K562 (cell line): ENCODE data around the gene LY6G6D. TPM values are rescaled to one million over a fixed set of nuclear protein-coding genes. Genes with fewer than 3 reads are reported as not detected.

ENCODE experiments used
- BRD4 ChIP-seq: fragments of 200-600 bp; sonication (generic); IDR thresholded peaks from 2 replicates; pipeline ENCODE4 v1.6.1; 2017; ENCODE audit warnings: inconsistent platforms
- CBFA2T2 ChIP-seq: fragments of 450-650 bp; conservative IDR thresholded peaks from 2 replicates; pipeline ENCODE4 v1.6.1; 2017; ENCODE audit warnings: mild to moderate bottlenecking
- DDX20 ChIP-seq: fragments of 450-650 bp; IDR thresholded peaks from 2 replicates; pipeline ENCODE4 v1.6.1; 2016; ENCODE audit warnings: missing genetic modification characterization, low read depth, mild to moderate bottlenecking, missing compliant biosample characterization, moderate library complexity
- FOXJ3 ChIP-seq: sonication (generic); formaldehyde crosslinking; IDR thresholded peaks from 2 replicates; pipeline ENCODE4 v1.4.0; 2020; ENCODE audit warnings: mild to moderate bottlenecking, missing genetic modification reagents
- NR4A1 ChIP-seq, 2 experiments: fragments of 250-450 bp in 1 of 2; fragments of 450-650 bp in 1 of 2; sonication (Bioruptor Pico) in 1 of 2; IDR thresholded peaks; 2 replicates each; pipeline versions ENCODE4 v1.4.0 to v1.6.1; 2016 to 2020; ENCODE audit warnings: mild to moderate bottlenecking in 2 of 2, missing compliant biosample characterization in 1 of 2, missing genetic modification characterization in 1 of 2, moderate library complexity in 1 of 2
- PCBP1 ChIP-seq: fragments of 200-400 bp; formaldehyde crosslinking; IDR thresholded peaks from 2 replicates; pipeline ENCODE4 v1.6.1; 2018; ENCODE audit warnings: mild to moderate bottlenecking, low read depth, low read length; ENCODE audit not compliant: poor library complexity, severe bottlenecking
- PYGO2 ChIP-seq: fragments of 450-650 bp; IDR thresholded peaks from 2 replicates; pipeline ENCODE4 v1.6.1; 2016; ENCODE audit warnings: mild to moderate bottlenecking, missing genetic modification characterization, moderate library complexity, missing compliant biosample characterization
- SMAD2 ChIP-seq: fragments of 150-350 bp; IDR thresholded peaks from 2 replicates; pipeline ENCODE4 v1.6.1; 2014; ENCODE audit warnings: low read depth, mild to moderate bottlenecking, low read length
- SMARCC2 ChIP-seq: fragments of 450-650 bp; IDR thresholded peaks from 2 replicates; pipeline ENCODE4 v1.6.1; 2017; ENCODE audit warnings: antibody characterized with exemption, moderate library complexity, mild to moderate bottlenecking, low read depth
- TBL1XR1 ChIP-seq, 2 experiments: IDR thresholded peaks; 2 replicates each; pipeline ENCODE4 v1.6.1; 2012; ENCODE audit warnings: improper control_type of control experiment in 2 of 2, low read length in 2 of 2, mild to moderate bottlenecking in 1 of 2
- YY1 ChIP-seq, 3 experiments: IDR thresholded peaks; 2 replicates each; pipeline ENCODE4 v1.6.1; 2011; ENCODE audit warnings: low read length in 2 of 3, mild to moderate bottlenecking in 2 of 3, moderate library complexity in 2 of 3, borderline replicate concordance in 1 of 3, control low read depth in 1 of 3, low read depth in 1 of 3; ENCODE audit not compliant: insufficient read depth in 3 of 3, insufficient replicate concordance in 2 of 3, control insufficient read depth in 1 of 3, insufficient read length in 1 of 3; ENCODE audit errors: extremely low read depth in 1 of 3
- ZNF316 ChIP-seq: fragments of 450-650 bp; IDR thresholded peaks from 2 replicates; pipeline ENCODE4 v1.6.1; 2016
- polyA plus RNA-seq, 8 experiments: library from polyadenylated mRNA; depleted of rRNA in 4 of 8; stranded (reverse) in 5 of 8; unstranded in 3 of 8; fragments of >200 nt; fragmentation: Nextera tagmentation in 2 of 8; fragmentation: Illumina TruSeq in 1 of 8; extraction: Ambion mirVana in 2 of 8; extraction: Trizol in 1 of 8; gene quantifications; 2 replicates each; pipeline versions ENCODE4 v1.2.1 to v1.2.3, GENCODE V29; 2011 to 2014; ENCODE audit warnings: inconsistent platforms in 1 of 8, missing spikeins in 1 of 8
- total RNA-seq, 7 experiments: library from RNA; depleted of rRNA in 6 of 7; stranded (reverse); fragments of >200 nt in 6 of 7; fragmentation: Illumina TruSeq in 2 of 7; extraction: Trizol in 2 of 7; gene quantifications; 2 replicates each; pipeline versions ENCODE4 v1.2.1 to v1.2.3, GENCODE V29; 2011 to 2021; ENCODE audit warnings: low replicate concordance in 1 of 7
- TF ChIP-seq, protein P1 (sequence below): sonication (generic); formaldehyde crosslinking; IDR thresholded peaks from 2 replicates; pipeline ENCODE4 v1.8.0; 2022; ENCODE audit warnings: mild to moderate bottlenecking, missing genetic modification reagents
- TF ChIP-seq, protein P2 (sequence below): fragments of 250-450 bp; sonication (Bioruptor Pico); IDR thresholded peaks from 2 replicates; pipeline ENCODE4 v1.4.0; 2020

LY6G6D gene
- total and polyA plus RNA-seq, 9 of the 15 experiments (the other 6 are each of a cell fraction or from before 2014, with no cell fraction given): 0.30 to 0.38 TPM; not detected in 7

GRCh38 chr6:31702819-31703716 is 12.1 kb upstream of the LY6G6D start, which contains the start of gene ABHD16A (continued):
- TF ChIP-seq, protein P1, sequence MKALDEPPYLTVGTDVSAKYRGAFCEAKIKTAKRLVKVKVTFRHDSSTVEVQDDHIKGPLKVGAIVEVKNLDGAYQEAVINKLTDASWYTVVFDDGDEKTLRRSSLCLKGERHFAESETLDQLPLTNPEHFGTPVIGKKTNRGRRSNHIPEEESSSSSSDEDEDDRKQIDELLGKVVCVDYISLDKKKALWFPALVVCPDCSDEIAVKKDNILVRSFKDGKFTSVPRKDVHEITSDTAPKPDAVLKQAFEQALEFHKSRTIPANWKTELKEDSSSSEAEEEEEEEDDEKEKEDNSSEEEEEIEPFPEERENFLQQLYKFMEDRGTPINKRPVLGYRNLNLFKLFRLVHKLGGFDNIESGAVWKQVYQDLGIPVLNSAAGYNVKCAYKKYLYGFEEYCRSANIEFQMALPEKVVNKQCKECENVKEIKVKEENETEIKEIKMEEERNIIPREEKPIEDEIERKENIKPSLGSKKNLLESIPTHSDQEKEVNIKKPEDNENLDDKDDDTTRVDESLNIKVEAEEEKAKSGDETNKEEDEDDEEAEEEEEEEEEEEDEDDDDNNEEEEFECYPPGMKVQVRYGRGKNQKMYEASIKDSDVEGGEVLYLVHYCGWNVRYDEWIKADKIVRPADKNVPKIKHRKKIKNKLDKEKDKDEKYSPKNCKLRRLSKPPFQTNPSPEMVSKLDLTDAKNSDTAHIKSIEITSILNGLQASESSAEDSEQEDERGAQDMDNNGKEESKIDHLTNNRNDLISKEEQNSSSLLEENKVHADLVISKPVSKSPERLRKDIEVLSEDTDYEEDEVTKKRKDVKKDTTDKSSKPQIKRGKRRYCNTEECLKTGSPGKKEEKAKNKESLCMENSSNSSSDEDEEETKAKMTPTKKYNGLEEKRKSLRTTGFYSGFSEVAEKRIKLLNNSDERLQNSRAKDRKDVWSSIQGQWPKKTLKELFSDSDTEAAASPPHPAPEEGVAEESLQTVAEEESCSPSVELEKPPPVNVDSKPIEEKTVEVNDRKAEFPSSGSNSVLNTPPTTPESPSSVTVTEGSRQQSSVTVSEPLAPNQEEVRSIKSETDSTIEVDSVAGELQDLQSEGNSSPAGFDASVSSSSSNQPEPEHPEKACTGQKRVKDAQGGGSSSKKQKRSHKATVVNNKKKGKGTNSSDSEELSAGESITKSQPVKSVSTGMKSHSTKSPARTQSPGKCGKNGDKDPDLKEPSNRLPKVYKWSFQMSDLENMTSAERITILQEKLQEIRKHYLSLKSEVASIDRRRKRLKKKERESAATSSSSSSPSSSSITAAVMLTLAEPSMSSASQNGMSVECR (CRISPR knock-in tag): peak; percentile 94
- peak; percentile 51; the same call in 1 of the 2 replicates for TF ChIP-seq ZNF316
- TF ChIP-seq BRD4: peak; percentile 89
- peak; percentile 78 to 88 for TF ChIP-seq TBL1XR1 (IDR thresholded peaks at IDR 0.05; ENCODE audit: low read length in 2 of 2)
- peak; percentile 76; the same call in 1 of the 2 replicates for TF ChIP-seq NR4A1 (CRISPR knock-in tag; IDR thresholded peaks at IDR 0.05)
- no peak for TF ChIP-seq NR4A1 (tag; IDR thresholded peaks at IDR 0.05)
- TF ChIP-seq DDX20 (tag): no peak
- TF ChIP-seq CBFA2T2: no peak
- TF ChIP-seq FOXJ3 (CRISPR knock-in tag): no peak; the same call in 1 of the 2 replicates
- TF ChIP-seq SMAD2: no peak
- TF ChIP-seq, protein P2, sequence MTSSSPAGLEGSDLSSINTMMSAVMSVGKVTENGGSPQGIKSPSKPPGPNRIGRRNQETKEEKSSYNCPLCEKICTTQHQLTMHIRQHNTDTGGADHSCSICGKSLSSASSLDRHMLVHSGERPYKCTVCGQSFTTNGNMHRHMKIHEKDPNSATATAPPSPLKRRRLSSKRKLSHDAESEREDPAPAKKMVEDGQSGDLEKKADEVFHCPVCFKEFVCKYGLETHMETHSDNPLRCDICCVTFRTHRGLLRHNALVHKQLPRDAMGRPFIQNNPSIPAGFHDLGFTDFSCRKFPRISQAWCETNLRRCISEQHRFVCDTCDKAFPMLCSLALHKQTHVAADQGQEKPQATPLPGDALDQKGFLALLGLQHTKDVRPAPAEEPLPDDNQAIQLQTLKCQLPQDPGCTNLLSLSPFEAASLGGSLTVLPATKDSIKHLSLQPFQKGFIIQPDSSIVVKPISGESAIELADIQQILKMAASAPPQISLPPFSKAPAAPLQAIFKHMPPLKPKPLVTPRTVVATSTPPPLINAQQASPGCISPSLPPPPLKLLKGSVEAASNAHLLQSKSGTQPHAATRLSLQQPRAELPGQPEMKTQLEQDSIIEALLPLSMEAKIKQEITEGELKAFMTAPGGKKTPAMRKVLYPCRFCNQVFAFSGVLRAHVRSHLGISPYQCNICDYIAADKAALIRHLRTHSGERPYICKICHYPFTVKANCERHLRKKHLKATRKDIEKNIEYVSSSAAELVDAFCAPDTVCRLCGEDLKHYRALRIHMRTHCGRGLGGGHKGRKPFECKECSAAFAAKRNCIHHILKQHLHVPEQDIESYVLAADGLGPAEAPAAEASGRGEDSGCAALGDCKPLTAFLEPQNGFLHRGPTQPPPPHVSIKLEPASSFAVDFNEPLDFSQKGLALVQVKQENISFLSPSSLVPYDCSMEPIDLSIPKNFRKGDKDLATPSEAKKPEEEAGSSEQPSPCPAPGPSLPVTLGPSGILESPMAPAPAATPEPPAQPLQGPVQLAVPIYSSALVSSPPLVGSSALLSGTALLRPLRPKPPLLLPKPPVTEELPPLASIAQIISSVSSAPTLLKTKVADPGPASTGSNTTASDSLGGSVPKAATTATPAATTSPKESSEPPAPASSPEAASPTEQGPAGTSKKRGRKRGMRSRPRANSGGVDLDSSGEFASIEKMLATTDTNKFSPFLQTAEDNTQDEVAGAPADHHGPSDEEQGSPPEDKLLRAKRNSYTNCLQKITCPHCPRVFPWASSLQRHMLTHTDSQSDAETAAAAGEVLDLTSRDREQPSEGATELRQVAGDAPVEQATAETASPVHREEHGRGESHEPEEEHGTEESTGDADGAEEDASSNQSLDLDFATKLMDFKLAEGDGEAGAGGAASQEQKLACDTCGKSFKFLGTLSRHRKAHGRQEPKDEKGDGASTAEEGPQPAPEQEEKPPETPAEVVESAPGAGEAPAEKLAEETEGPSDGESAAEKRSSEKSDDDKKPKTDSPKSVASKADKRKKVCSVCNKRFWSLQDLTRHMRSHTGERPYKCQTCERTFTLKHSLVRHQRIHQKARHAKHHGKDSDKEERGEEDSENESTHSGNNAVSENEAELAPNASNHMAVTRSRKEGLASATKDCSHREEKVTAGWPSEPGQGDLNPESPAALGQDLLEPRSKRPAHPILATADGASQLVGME (CRISPR knock-in tag): peak; percentile 67; the same call in 1 of the 2 replicates
- no peak for TF ChIP-seq PYGO2
- peak in 2 of 3 experiments; percentile 83 to 86 for TF ChIP-seq YY1 (IDR thresholded peaks at IDR 0.05; ENCODE audit: borderline replicate concordance in 1 of 3, control insufficient read depth in 1 of 3, extremely low read depth in 1 of 3, insufficient read depth in 3 of 3, insufficient read length in 1 of 3, insufficient replicate concordance in 2 of 3, low read depth in 1 of 3, low read length in 2 of 3)
- peak; percentile 19 for TF ChIP-seq PCBP1
- TF ChIP-seq SMARCC2: peak; percentile 82
